HepG2 (cell line): ENCODE data around the gene ECHDC1. TPM values are rescaled to one million over a fixed set of nuclear protein-coding genes. Genes with fewer than 3 reads are reported as not detected.

Experiments
- ATAC-seq: fragments of 200-7000 bp; cut with Tn5 transposase; 3 replicates; pipeline ENCODE4 v1.9.1; 2020; ENCODE audit warnings: mild to moderate bottlenecking, moderate library complexity
- BruUV-seq: library from RNA; stranded (reverse); fragments of 400-500 nt; replicated peaks from 2 replicates; lab custom pipeline; 2021; lab: Mats Ljungman, UMichigan
- CTCF ChIA-PET: fragments of 300-600 bp; formaldehyde crosslinking; extraction: SDS; loops from one replicate; lab custom pipeline; 2021; ENCODE audit warnings: low total read pairs, inconsistent platforms, low intra/inter-chr PET ratio; lab: Yijun Ruan, JAX
- POLR2A ChIA-PET: fragments of 350-600 bp; sonication (Branson Sonifier 250); formaldehyde crosslinking; loops from one replicate; lab custom pipeline; 2020; ENCODE audit warnings: antibody characterized with exemption, inconsistent platforms; lab: Yijun Ruan, JAX
- DNase-seq: peaks from one replicate; pipeline ENCODE4 v3.0.0-alpha.2; 2015; ENCODE audit warnings: low spot score
- FAIRE-seq: peaks from 3 replicates; lab custom pipeline; 2011; peaks lifted over from hg19 to GRCh38; lab: Jason Lieb, UNC
- H2AFZ ChIP-seq: one replicate; pipeline ENCODE4 v1.6.1; 2011; ENCODE audit warnings: low read length, inconsistent platforms
- H3K27ac ChIP-seq: fragments of 300-600 bp; 3 replicates; pipeline ENCODE4 v1.8.0; 2011; ENCODE audit warnings: mixed run types, mild to moderate bottlenecking, mixed read lengths, low read length, inconsistent platforms; ENCODE audit not compliant: insufficient read depth; ENCODE audit errors: extremely low read length
- H3K27me3 ChIP-seq, 2 experiments: fragments of 200-600 bp in 1 of 2; 2 replicates in 1 of 2; 3 replicates in 1 of 2; pipeline versions ENCODE4 v1.6.0 to v1.8.0; 2011; ENCODE audit warnings: low read length in 2 of 2, mild to moderate bottlenecking in 2 of 2, moderate library complexity in 2 of 2, inconsistent platforms in 1 of 2; ENCODE audit not compliant: insufficient read depth in 2 of 2, control insufficient read depth in 1 of 2
- H3K36me3 ChIP-seq, 2 experiments: fragments of 200-600 bp in 1 of 2; replicated peaks in 1 of 2; 2 replicates in 1 of 2; 3 replicates in 1 of 2; pipeline versions ENCODE4 v1.5.1 to v1.8.0; 2011; ENCODE audit warnings: low read length in 2 of 2, inconsistent platforms in 1 of 2; ENCODE audit not compliant: insufficient read depth in 2 of 2, control insufficient read depth in 1 of 2
- H3K4me1 ChIP-seq: 2 replicates; pipeline ENCODE4 v1.5.1; 2012; ENCODE audit warnings: low read length, inconsistent platforms; ENCODE audit not compliant: insufficient read depth
- H3K4me2 ChIP-seq: 2 replicates; pipeline ENCODE4 v1.6.0; 2011; ENCODE audit warnings: low read depth, low read length, inconsistent platforms
- H3K4me3 ChIP-seq, 3 experiments: fragments of 200-600 bp in 1 of 3; sonication (generic), shearing (Covaris generic) in 1 of 3; replicated peaks in 1 of 3; 2 replicates each; pipeline ENCODE4 v1.5.1; 2011 to 2016; ENCODE audit warnings: low read length in 3 of 3, inconsistent platforms in 2 of 3, low read depth in 2 of 3, mild to moderate bottlenecking in 2 of 3, control low read depth in 1 of 3, mixed read lengths in 1 of 3; ENCODE audit not compliant: insufficient read depth in 1 of 3
- H3K79me2 ChIP-seq: one replicate; pipeline ENCODE4 v1.6.1; 2011; ENCODE audit warnings: low read length, inconsistent platforms; ENCODE audit not compliant: insufficient read depth
- H3K9ac ChIP-seq: 2 replicates; pipeline ENCODE4 v1.6.0; 2011; ENCODE audit warnings: mild to moderate bottlenecking, low read depth, low read length, inconsistent platforms; ENCODE audit not compliant: insufficient read depth
- H3K9me3 ChIP-seq: 2 replicates; pipeline ENCODE4 v1.5.1; 2012; ENCODE audit warnings: mild to moderate bottlenecking, low read length
- H4K20me1 ChIP-seq: 2 replicates; pipeline ENCODE4 v1.6.0; 2011; ENCODE audit warnings: inconsistent platforms, mild to moderate bottlenecking, low read length, moderate library complexity; ENCODE audit not compliant: insufficient read depth
- ARHGAP35 ChIP-seq: sonication (generic); formaldehyde crosslinking; IDR thresholded peaks from 2 replicates; pipeline ENCODE4 v1.9.0; 2022; ENCODE audit warnings: mild to moderate bottlenecking, inconsistent platforms, moderate library complexity, missing genetic modification reagents, borderline replicate concordance
- EEA1 ChIP-seq: sonication (generic); formaldehyde crosslinking; IDR thresholded peaks from 2 replicates; pipeline ENCODE4 v1.5.1; 2020; ENCODE audit warnings: mild to moderate bottlenecking, missing genetic modification reagents, borderline replicate concordance
- SAP130 ChIP-seq: IDR thresholded peaks from 2 replicates; pipeline ENCODE4 v1.6.1; 2016; ENCODE audit warnings: low read depth
- ZNF142 ChIP-seq: sonication (generic); formaldehyde crosslinking; IDR thresholded peaks from 2 replicates; pipeline ENCODE4 v1.4.0; 2020; ENCODE audit warnings: missing genetic modification reagents
- ZNF749 ChIP-seq: sonication (generic); formaldehyde crosslinking; IDR thresholded peaks from 2 replicates; pipeline ENCODE4 v1.8.0; 2022; ENCODE audit warnings: mild to moderate bottlenecking, missing genetic modification reagents, moderate library complexity, borderline replicate concordance
- ZSCAN21 ChIP-seq: sonication (generic); formaldehyde crosslinking; IDR thresholded peaks from 2 replicates; pipeline ENCODE4 v1.8.0; 2022; ENCODE audit warnings: mild to moderate bottlenecking, missing genetic modification reagents, moderate library complexity, borderline replicate concordance
- whole genome bisulfite sequencing: methylation state at CpG from one replicate; pipeline ENCODE4 v1.1.6; 2017; ENCODE audit warnings: low lambda C conversion rate; 5-methylcytosine and 5-hydroxymethylcytosine counted together
- in situ Hi-C: cut with HindIII; loops from 2 replicates; pipeline ENCODE4 v1.10.0; 2017; ENCODE audit warnings: low pct_unique_long_range_greater_than_20kb; ENCODE audit not compliant: extremely low pct_ligation_motif_present
- intact Hi-C: fragments of 100-400 bp; cut with micrococcal nuclease; formaldehyde crosslinking; loops from one replicate; pipeline ENCODE4 v1.10.0; 2022; ENCODE audit not compliant: unreplicated experiment
- polyA plus RNA-seq, 8 experiments: library from polyadenylated mRNA; depleted of rRNA in 3 of 8; stranded (reverse) in 7 of 8; unstranded in 1 of 8; fragments of >200 nt; fragmentation: Illumina TruSeq in 4 of 8; extraction: Trizol in 4 of 8; gene quantifications; 2 replicates each; pipeline versions ENCODE4 v1.2.1 to v1.2.3, GENCODE V29; 2011 to 2016; ENCODE audit warnings: low read depth in 4 of 8, missing spikeins in 1 of 8, mixed read lengths in 1 of 8; ENCODE audit not compliant: insufficient read depth in 1 of 8
- total RNA-seq, 5 experiments: library from RNA; depleted of rRNA; stranded (reverse); fragments of >200 nt; fragmentation: Illumina TruSeq; extraction: Trizol; gene quantifications; 2 replicates each; pipeline ENCODE4 v1.2.3, GENCODE V29; 2016; ENCODE audit warnings: low read depth in 1 of 5
- TF ChIP-seq, protein P1 (sequence below): sonication (generic); formaldehyde crosslinking; IDR thresholded peaks from 2 replicates; pipeline ENCODE4 v1.4.0; 2020; ENCODE audit warnings: missing genetic modification reagents, borderline replicate concordance
- TF ChIP-seq, protein P2 (sequence below): sonication (generic); formaldehyde crosslinking; IDR thresholded peaks from 2 replicates; pipeline ENCODE4; 2020; ENCODE audit warnings: missing genetic modification reagents, mild to moderate bottlenecking, borderline replicate concordance

Gene ECHDC1
- total and polyA plus RNA-seq, 2 of the 13 experiments (the other 11 are each of a cell fraction or from before 2014, with no cell fraction given) = 32.8 to 98.1 TPM

DNA sequence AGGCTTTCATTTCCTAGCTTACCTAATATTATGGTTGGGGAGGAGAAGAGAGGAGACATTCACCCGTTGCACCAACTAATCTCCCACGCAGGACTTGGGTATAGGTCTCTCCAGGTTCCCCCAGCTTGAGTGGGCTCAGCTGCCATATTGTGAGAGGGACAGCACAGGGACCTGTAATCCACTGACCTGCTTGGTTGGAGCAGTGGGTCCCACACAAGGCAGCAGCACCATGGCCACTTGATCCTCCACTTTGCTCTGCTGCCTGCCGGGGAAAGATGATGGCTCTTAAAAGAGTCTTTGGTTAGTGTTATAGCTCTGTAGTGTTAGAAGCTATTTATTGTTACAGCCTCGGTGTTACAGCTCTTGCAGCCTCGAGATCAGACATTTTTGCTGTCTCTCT, 22.5 kb upstream of the ECHDC1 start:
- no peaks in the 10 kb centered on the region for H4K20me1 ChIP-seq
- FAIRE-seq = no peak
- intact Hi-C loops (no loop called here), in situ Hi-C loops (no loop called here)
- CTCF ChIA-PET = no interaction called here
- no peak overlapping the region for H3K9ac ChIP-seq
- POLR2A ChIA-PET = no interaction called here
- H3K4me3 ChIP-seq = no peak overlapping the region
- 37% methylated on average over 5 of the region's 5 CpGs for WGBS
- ATAC-seq = peak; percentile 33; the same call in 2 of the 3 replicates
- no peak overlapping the region for H3K4me2 ChIP-seq
- no TSS peak for BruUV-seq
- no peaks in the 10 kb centered on the region for H3K4me1 ChIP-seq
- DNase-seq = no peak
- no peaks in the 10 kb centered on the region for H3K27me3 ChIP-seq
- H3K9me3 ChIP-seq = no peaks in the 10 kb centered on the region
- H3K27ac ChIP-seq = no peak overlapping the region
- no peaks in the 10 kb centered on the region for H3K79me2 ChIP-seq
- H3K36me3 ChIP-seq = no peaks in the 10 kb centered on the region
- no peak overlapping the region for H2AFZ ChIP-seq
- no peak for TF ChIP-seq ZNF749 (CRISPR knock-in tag)
- TF ChIP-seq ARHGAP35 = no peak
- TF ChIP-seq ZSCAN21 (CRISPR knock-in tag) = no peak
- TF ChIP-seq EEA1 (CRISPR knock-in tag) = no peak
- TF ChIP-seq ZNF142 = no peak
- TF ChIP-seq, protein P1, sequence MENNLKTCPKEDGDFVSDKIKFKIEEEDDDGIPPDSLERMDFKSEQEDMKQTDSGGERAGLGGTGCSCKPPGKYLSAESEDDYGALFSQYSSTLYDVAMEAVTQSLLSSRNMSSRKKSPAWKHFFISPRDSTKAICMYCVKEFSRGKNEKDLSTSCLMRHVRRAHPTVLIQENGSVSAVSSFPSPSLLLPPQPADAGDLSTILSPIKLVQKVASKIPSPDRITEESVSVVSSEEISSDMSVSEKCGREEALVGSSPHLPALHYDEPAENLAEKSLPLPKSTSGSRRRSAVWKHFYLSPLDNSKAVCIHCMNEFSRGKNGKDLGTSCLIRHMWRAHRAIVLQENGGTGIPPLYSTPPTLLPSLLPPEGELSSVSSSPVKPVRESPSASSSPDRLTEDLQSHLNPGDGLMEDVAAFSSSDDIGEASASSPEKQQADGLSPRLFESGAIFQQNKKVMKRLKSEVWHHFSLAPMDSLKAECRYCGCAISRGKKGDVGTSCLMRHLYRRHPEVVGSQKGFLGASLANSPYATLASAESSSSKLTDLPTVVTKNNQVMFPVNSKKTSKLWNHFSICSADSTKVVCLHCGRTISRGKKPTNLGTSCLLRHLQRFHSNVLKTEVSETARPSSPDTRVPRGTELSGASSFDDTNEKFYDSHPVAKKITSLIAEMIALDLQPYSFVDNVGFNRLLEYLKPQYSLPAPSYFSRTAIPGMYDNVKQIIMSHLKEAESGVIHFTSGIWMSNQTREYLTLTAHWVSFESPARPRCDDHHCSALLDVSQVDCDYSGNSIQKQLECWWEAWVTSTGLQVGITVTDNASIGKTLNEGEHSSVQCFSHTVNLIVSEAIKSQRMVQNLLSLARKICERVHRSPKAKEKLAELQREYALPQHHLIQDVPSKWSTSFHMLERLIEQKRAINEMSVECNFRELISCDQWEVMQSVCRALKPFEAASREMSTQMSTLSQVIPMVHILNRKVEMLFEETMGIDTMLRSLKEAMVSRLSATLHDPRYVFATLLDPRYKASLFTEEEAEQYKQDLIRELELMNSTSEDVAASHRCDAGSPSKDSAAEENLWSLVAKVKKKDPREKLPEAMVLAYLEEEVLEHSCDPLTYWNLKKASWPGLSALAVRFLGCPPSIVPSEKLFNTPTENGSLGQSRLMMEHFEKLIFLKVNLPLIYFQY (CRISPR knock-in tag) = no peak
- no peak for TF ChIP-seq SAP130
- TF ChIP-seq, protein P2, sequence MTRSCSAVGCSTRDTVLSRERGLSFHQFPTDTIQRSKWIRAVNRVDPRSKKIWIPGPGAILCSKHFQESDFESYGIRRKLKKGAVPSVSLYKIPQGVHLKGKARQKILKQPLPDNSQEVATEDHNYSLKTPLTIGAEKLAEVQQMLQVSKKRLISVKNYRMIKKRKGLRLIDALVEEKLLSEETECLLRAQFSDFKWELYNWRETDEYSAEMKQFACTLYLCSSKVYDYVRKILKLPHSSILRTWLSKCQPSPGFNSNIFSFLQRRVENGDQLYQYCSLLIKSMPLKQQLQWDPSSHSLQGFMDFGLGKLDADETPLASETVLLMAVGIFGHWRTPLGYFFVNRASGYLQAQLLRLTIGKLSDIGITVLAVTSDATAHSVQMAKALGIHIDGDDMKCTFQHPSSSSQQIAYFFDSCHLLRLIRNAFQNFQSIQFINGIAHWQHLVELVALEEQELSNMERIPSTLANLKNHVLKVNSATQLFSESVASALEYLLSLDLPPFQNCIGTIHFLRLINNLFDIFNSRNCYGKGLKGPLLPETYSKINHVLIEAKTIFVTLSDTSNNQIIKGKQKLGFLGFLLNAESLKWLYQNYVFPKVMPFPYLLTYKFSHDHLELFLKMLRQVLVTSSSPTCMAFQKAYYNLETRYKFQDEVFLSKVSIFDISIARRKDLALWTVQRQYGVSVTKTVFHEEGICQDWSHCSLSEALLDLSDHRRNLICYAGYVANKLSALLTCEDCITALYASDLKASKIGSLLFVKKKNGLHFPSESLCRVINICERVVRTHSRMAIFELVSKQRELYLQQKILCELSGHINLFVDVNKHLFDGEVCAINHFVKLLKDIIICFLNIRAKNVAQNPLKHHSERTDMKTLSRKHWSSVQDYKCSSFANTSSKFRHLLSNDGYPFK = no peak
